Keratinocyte (primary cell): ENCODE results near the gene RRP1B. TPM values are rescaled to one million over a fixed set of nuclear protein-coding genes. Genes with fewer than 3 reads are reported as not detected.

Source experiments
- DNase-seq: peaks from one replicate; pipeline ENCODE4 v3.0.0-alpha.2; 2011; ENCODE audit warnings: low read depth, missing footprints, low spot score
- FAIRE-seq: peaks from 2 replicates; lab custom pipeline; 2011; peaks lifted over from hg19 to GRCh38; lab: Jason Lieb, UNC
- H2AFZ ChIP-seq: 2 replicates; pipeline ENCODE4 v1.6.0; 2012; ENCODE audit warnings: low read length, control low read depth, inconsistent platforms; ENCODE audit not compliant: control insufficient read depth
- H3K27ac ChIP-seq: 2 replicates; pipeline ENCODE4 v1.5.1; 2011; ENCODE audit warnings: low read length; ENCODE audit not compliant: control insufficient read depth, insufficient read depth
- H3K27me3 ChIP-seq: 3 replicates; pipeline ENCODE4 v1.6.0; 2011; ENCODE audit warnings: low read length; ENCODE audit not compliant: control insufficient read depth, insufficient read depth; ENCODE audit errors: extremely low read depth
- H3K36me3 ChIP-seq, 2 experiments: 2 replicates in 1 of 2; 3 replicates in 1 of 2; pipeline ENCODE4 v1.5.1; 2011; ENCODE audit warnings: low read length in 2 of 2, mild to moderate bottlenecking in 1 of 2; ENCODE audit not compliant: control insufficient read depth in 2 of 2, insufficient read depth in 2 of 2; ENCODE audit errors: extremely low read depth in 1 of 2
- H3K4me1 ChIP-seq: 3 replicates; pipeline ENCODE4 v1.5.1; 2011; ENCODE audit warnings: low read length; ENCODE audit not compliant: control insufficient read depth, insufficient read depth; ENCODE audit errors: extremely low read depth
- H3K4me2 ChIP-seq: 3 replicates; pipeline ENCODE4 v1.6.0; 2011; ENCODE audit warnings: low read depth, low read length; ENCODE audit not compliant: control insufficient read depth, insufficient read depth; ENCODE audit errors: extremely low read depth
- H3K4me3 ChIP-seq, 3 experiments: fragments of 200-600 bp in 1 of 3; sonication (generic) in 1 of 3; 2 replicates in 2 of 3; 3 replicates in 1 of 3; pipeline ENCODE4 v1.5.1; 2011 to 2016; ENCODE audit warnings: low read length in 3 of 3, mild to moderate bottlenecking in 3 of 3, control low read depth in 2 of 3, inconsistent platforms in 1 of 3, low read depth in 1 of 3, mixed read lengths in 1 of 3, mixed run types in 1 of 3, moderate library complexity in 1 of 3; ENCODE audit not compliant: control insufficient read depth in 2 of 3, insufficient read depth in 2 of 3; ENCODE audit errors: extremely low read depth in 1 of 3
- H3K79me2 ChIP-seq: 2 replicates; pipeline ENCODE4 v1.6.0; 2012; ENCODE audit warnings: low read length; ENCODE audit not compliant: control insufficient read depth, insufficient read depth
- H3K9ac ChIP-seq: 3 replicates; pipeline ENCODE4 v1.6.0; 2011; ENCODE audit warnings: low read length; ENCODE audit not compliant: control insufficient read depth, insufficient read depth; ENCODE audit errors: extremely low read depth
- H3K9me1 ChIP-seq: 3 replicates; pipeline ENCODE4 v1.6.0; 2011; ENCODE audit warnings: low read length; ENCODE audit not compliant: control insufficient read depth, insufficient read depth; ENCODE audit errors: extremely low read depth
- H3K9me3 ChIP-seq: 2 replicates; pipeline ENCODE4 v1.5.1; 2012; ENCODE audit warnings: low read depth, low read length; ENCODE audit not compliant: control insufficient read depth
- H4K20me1 ChIP-seq: 3 replicates; pipeline ENCODE4 v1.6.0; 2011; ENCODE audit warnings: low read length; ENCODE audit not compliant: control insufficient read depth, insufficient read depth; ENCODE audit errors: extremely low read depth
- CTCF ChIP-seq, 3 experiments: IDR thresholded peaks in 1 of 3; conservative IDR thresholded peaks in 1 of 3; optimal IDR thresholded peaks in 1 of 3; 2 replicates in 2 of 3; 3 replicates in 1 of 3; pipeline versions ENCODE3 to v1.5.1; 2011; ENCODE audit warnings: low read length in 3 of 3, mild to moderate bottlenecking in 3 of 3, moderate library complexity in 2 of 3, control low read depth in 1 of 3, inconsistent platforms in 1 of 3; ENCODE audit not compliant: insufficient read depth in 2 of 3; ENCODE audit errors: extremely low read depth in 1 of 3
- EZH2 ChIP-seq: IDR thresholded peaks from one replicate; pipeline ENCODE4 v1.6.1; 2012; ENCODE audit warnings: inconsistent platforms, mild to moderate bottlenecking, low read length, moderate library complexity
- dilution Hi-C: fragments of 300-500 bp; cut with MboI; formaldehyde crosslinking; loops from one replicate; pipeline ENCODE4 v1.7.0; 2020; ENCODE audit warnings: low sequenced_read_pairs; ENCODE audit not compliant: extremely low pct_ligation_motif_present
- polyA plus RNA-seq, 5 experiments: library from polyadenylated mRNA; depleted of rRNA in 3 of 5; stranded (reverse) in 3 of 5; stranded (forward) in 1 of 5; unstranded in 1 of 5; fragments of >200 nt; gene quantifications; 1 replicate in 1 of 5; 2 replicates in 3 of 5; 3 replicates in 1 of 5; pipeline versions ENCODE4 v1.2.1 to v1.2.3, GENCODE V29; 2011 to 2012; ENCODE audit warnings: missing spikeins in 2 of 5, low read depth in 1 of 5, low replicate concordance in 1 of 5

RRP1B gene
- polyA plus RNA-seq, 1 donor (not counting 4 experiments of a cell fraction or from before 2014, with no cell fraction given) = 19.8 TPM

GRCh38 chr21:43719748-43720538 is 60.6 kb downstream of the RRP1B start:
- no peaks in the 10 kb centered on the region for H3K9me3 ChIP-seq
- no peak for DNase-seq
- peak overlapping the region; percentile 86 for H3K9ac ChIP-seq
- H3K27ac ChIP-seq = peak overlapping the region; percentile 84
- H3K4me3 ChIP-seq = peak overlapping the region; percentile 69 to 89 (median 86)
- H3K4me2 ChIP-seq = peak overlapping the region; percentile 93
- H3K36me3 ChIP-seq = peaks cover 7 to 10% of the 10 kb centered on the region in 2 experiments
- H3K4me1 ChIP-seq = peaks cover 24% of the 10 kb centered on the region
- no peak overlapping the region for H2AFZ ChIP-seq
- H3K9me1 ChIP-seq = no peaks in the 10 kb centered on the region
- no peaks in the 10 kb centered on the region for H3K27me3 ChIP-seq
- no peak for FAIRE-seq
- peaks cover 52% of the 10 kb centered on the region for H3K79me2 ChIP-seq
- peaks cover 8% of the 10 kb centered on the region for H4K20me1 ChIP-seq
- dilution Hi-C loops = no loop called here
- TF ChIP-seq CTCF (optimal IDR thresholded peaks at IDR 0.05 in 1 of 3, IDR thresholded peaks at IDR 0.05 in 1 of 3, conservative IDR thresholded peaks at IDR 0.05 in 1 of 3; ENCODE audit: extremely low read depth in 1 of 3, insufficient read depth in 2 of 3, low read length in 3 of 3) (no peak), EZH2 (no peak)

GRCh38 chr21:43720539-43721166 is 61.3 kb downstream of the RRP1B start:
- H3K4me2 ChIP-seq = peak overlapping the region; percentile 93
- FAIRE-seq = no peak
- peak overlapping the region; percentile 69 to 89 (median 86) for H3K4me3 ChIP-seq
- H3K27ac ChIP-seq = peak overlapping the region; percentile 84
- peaks cover 8% of the 10 kb centered on the region for H4K20me1 ChIP-seq
- peaks cover 57% of the 10 kb centered on the region for H3K79me2 ChIP-seq
- H3K9me3 ChIP-seq = no peaks in the 10 kb centered on the region
- dilution Hi-C loops = no loop called here
- H3K4me1 ChIP-seq = peaks cover 31% of the 10 kb centered on the region
- H2AFZ ChIP-seq = no peak overlapping the region
- no peaks in the 10 kb centered on the region for H3K9me1 ChIP-seq
- peaks cover 7 to 10% of the 10 kb centered on the region in 2 experiments for H3K36me3 ChIP-seq
- no peak for DNase-seq
- TF ChIP-seq CTCF (optimal IDR thresholded peaks at IDR 0.05 in 1 of 3, IDR thresholded peaks at IDR 0.05 in 1 of 3, conservative IDR thresholded peaks at IDR 0.05 in 1 of 3; ENCODE audit: extremely low read depth in 1 of 3, insufficient read depth in 2 of 3, low read length in 3 of 3) (no peak), EZH2 (no peak)
- H3K9ac ChIP-seq = peak overlapping the region; percentile 86
- no peaks in the 10 kb centered on the region for H3K27me3 ChIP-seq
